ENCODE data around the gene ROBO4.

- TF ChIP-seq CTCF (IDR thresholded peaks at IDR 0.05; ENCODE audit: low read depth, low read length, poor library complexity, severe bottlenecking) (no peak), EZH2phosphoT487 (IDR thresholded peaks at IDR 0.05; ENCODE audit: borderline replicate concordance, low read length) (no peak)
Measured at GRCh38 chr11:124922831-124923230, 25.2 kb upstream of the ROBO4 start.
